Sigmoid colon (tissue), 7 donors: ENCODE data around the gene SND1. TPM values are rescaled to one million over a fixed set of nuclear protein-coding genes. Genes with fewer than 3 reads are reported as not detected.

Experiments
- DNase-seq: peaks from one replicate; pipeline ENCODE4 v3.0.0-alpha.2; 2019
- H3K27ac ChIP-seq, 4 donors: fragments of 200-600 bp; sonication (generic); one replicate each; pipeline ENCODE4 v1.5.1; 2016 to 2019; ENCODE audit warnings: mild to moderate bottlenecking in 1 of 4
- H3K27me3 ChIP-seq, 3 donors: fragments of 200-600 bp; sonication (generic); one replicate each; pipeline ENCODE4 v1.5.1; 2019; ENCODE audit warnings: mild to moderate bottlenecking in 1 of 3
- H3K36me3 ChIP-seq, 4 donors: fragments of 200-600 bp; sonication (generic); one replicate each; pipeline ENCODE4 v1.5.1; 2016 to 2019
- H3K4me1 ChIP-seq, 4 donors: fragments of 200-600 bp; sonication (generic); one replicate each; pipeline ENCODE4 v1.5.1; 2017 to 2019
- H3K4me3 ChIP-seq, 4 donors: fragments of 200-600 bp; sonication (generic); one replicate each; pipeline ENCODE4 v1.5.1; 2017 to 2019; ENCODE audit warnings: mild to moderate bottlenecking in 2 of 4, moderate library complexity in 1 of 4
- H3K9me3 ChIP-seq, 4 donors: fragments of 200-600 bp in 3 of 4; sonication (generic) in 3 of 4; one replicate each; pipeline versions ENCODE4 v1.5.1 to v1.6.1; 2013 to 2019
- CTCF ChIP-seq, 4 experiments: fragments of 450-650 bp in 3 of 4; fragments of 200-600 bp in 1 of 4; IDR thresholded peaks; one replicate each; pipeline ENCODE4 v1.5.1; 2016 to 2019; ENCODE audit warnings: antibody characterized with exemption in 4 of 4, mild to moderate bottlenecking in 3 of 4, moderate library complexity in 2 of 4
- EP300 ChIP-seq, 4 donors: sonication (generic); formaldehyde crosslinking; IDR thresholded peaks; one replicate each; pipeline ENCODE4 v1.6.1; 2017; ENCODE audit warnings: antibody characterized with exemption in 4 of 4
- POLR2A ChIP-seq, 2 donors: fragments of 450-650 bp; IDR thresholded peaks; one replicate each; pipeline ENCODE4 v1.6.1; 2016; ENCODE audit warnings: antibody characterized with exemption in 2 of 2, mild to moderate bottlenecking in 2 of 2, moderate library complexity in 2 of 2
- POLR2AphosphoS5 ChIP-seq, 4 donors: sonication (generic); formaldehyde crosslinking; IDR thresholded peaks; one replicate each; pipeline ENCODE4 v1.6.1; 2017; ENCODE audit warnings: antibody characterized with exemption in 4 of 4
- WGBS, 2 donors: extraction: QIAGEN DNeasy Blood & Tissue Kit; methylation state at CpG; one replicate each; pipeline ENCODE4 v1.1.7; 2013; 5-methylcytosine and 5-hydroxymethylcytosine counted together
- intact Hi-C: fragments of 100-400 bp; cut with DNase I; formaldehyde crosslinking; loops from one replicate; pipeline ENCODE4 v1.15.1; 2023
- polyA plus RNA-seq, 3 donors: library from polyadenylated mRNA; stranded (reverse); fragments of 200-250 nt; gene quantifications; one replicate each; pipeline ENCODE4 v1.2.3, GENCODE V29; 2013
- total RNA-seq, 4 donors: library from RNA; depleted of rRNA; stranded (reverse); fragments of >200 nt; gene quantifications; one replicate each; pipeline ENCODE4 v1.1.0, GENCODE V29; 2016
- donor health status: healthy with polysubstance abuse.
- donor health status: Bipolar disorder and iron deficiency.
- donor health status: healthy.

Gene SND1
- total and polyA plus RNA-seq, 7 donors, result 30.6 to 93.4 (median 71.3) TPM

DNA sequence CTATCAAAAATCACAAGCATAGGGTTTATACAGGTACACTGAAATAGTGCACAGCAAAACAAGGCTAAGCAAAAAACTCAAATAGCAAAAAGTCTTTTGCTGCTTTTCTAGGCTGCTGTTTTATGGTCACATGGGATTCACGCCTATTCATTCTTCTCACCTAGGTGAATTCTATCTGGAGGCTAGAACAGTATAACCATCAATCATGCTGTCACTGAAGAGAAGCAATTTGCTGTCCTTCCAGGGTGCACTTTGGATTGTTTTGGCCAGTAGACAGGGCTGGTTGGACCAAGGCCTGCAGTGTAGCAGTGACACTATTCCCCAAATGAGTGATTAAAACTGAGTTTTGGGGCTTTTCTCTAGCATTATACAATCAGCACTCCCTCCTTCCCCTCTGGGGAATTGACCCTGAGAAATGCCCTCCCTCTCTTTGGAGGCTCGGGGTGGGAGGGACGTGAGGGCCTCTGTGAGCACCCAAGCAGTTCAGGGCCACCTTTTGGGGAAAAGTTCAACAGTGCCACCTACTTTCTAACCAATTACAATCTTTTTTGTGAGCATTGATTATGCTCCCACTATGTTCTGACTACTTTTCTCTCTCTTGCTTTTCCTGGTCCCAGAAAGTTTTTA, 16.2 kb upstream of the SND1 start:
- intact Hi-C loops, result no loop called here
- peaks cover 0 to 10% (median 0%) of the 10 kb centered on the region in 3 donors for H3K27me3 ChIP-seq
- H3K27ac ChIP-seq, result no peak overlapping the region
- 34 to 50% methylated on average over 3 of the region's 3 CpGs for WGBS, 2 donors
- no peaks in the 10 kb centered on the region for H3K9me3 ChIP-seq
- TF ChIP-seq POLR2A (IDR thresholded peaks at IDR 0.05), result no peak
- no peak for TF ChIP-seq CTCF (IDR thresholded peaks at IDR 0.05)
- TF ChIP-seq POLR2AphosphoS5 (IDR thresholded peaks at IDR 0.05), result no peak
- H3K4me1 ChIP-seq, result no peaks in the 10 kb centered on the region
- H3K4me3 ChIP-seq, result no peak overlapping the region
- no peaks in the 10 kb centered on the region for H3K36me3 ChIP-seq
- DNase-seq, result no peak

- no peaks in the 10 kb centered on the region for H3K9me3 ChIP-seq
- no peak overlapping the region for H3K27ac ChIP-seq
- no peak overlapping the region for H3K4me3 ChIP-seq
- no peaks in the 10 kb centered on the region for H3K36me3 ChIP-seq
- H3K4me1 ChIP-seq, result no peaks in the 10 kb centered on the region
- TF ChIP-seq POLR2AphosphoS5 (IDR thresholded peaks at IDR 0.05) (no peak), EP300 (IDR thresholded peaks at IDR 0.05) (no peak), CTCF (IDR thresholded peaks at IDR 0.05) (no peak), POLR2A (IDR thresholded peaks at IDR 0.05) (no peak)
- DNase-seq, result no peak
- H3K27me3 ChIP-seq, result peaks cover 0 to 10% (median 0%) of the 10 kb centered on the region in 3 donors
- intact Hi-C loops, result no loop called here
These were observed 13.8 kb upstream of the SND1 start for GRCh38 chr7:127638197-127638596.

GRCh38 chr7:127644484-127644883, 7.5 kb upstream of the SND1 start:
- Histone ChIP-seq H3K9me3 (no peaks in the 10 kb centered on the region), H3K36me3 (no peaks in the 10 kb centered on the region), H3K27me3 (no peaks in the 10 kb centered on the region), H3K4me1 (no peaks in the 10 kb centered on the region), H3K27ac (no peak overlapping the region), H3K4me3 (no peak overlapping the region)
- WGBS, 2 donors, result 77 to 81% methylated on average over 2 of the region's 2 CpGs
- DNase-seq, result no peak
- intact Hi-C loops, result no loop called here
- TF ChIP-seq CTCF (IDR thresholded peaks at IDR 0.05) (no peak), EP300 (IDR thresholded peaks at IDR 0.05) (no peak), POLR2A (IDR thresholded peaks at IDR 0.05) (no peak), POLR2AphosphoS5 (IDR thresholded peaks at IDR 0.05) (no peak)

DNA sequence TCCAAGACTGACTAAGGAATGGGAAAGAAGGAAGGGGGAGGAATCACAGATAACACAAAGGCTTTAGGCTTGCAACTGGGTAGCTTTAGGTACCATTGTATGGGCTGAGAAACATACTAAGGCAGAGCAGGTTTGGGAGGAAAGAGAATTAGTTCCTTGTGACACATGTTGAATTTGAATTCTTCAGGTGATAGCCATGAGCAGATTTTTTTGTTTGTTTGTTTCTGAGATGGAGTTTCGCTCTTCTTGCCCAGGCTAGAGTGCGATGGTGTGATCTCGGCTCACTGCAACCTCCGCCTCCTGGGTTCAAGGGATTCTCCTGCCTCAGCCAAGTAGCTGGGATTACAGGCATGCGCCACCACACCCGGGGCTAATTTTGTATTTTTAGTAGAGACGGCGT, 4.4 kb upstream of the SND1 start:
- Histone ChIP-seq H3K4me3 (no peak overlapping the region), H3K36me3 (no peaks in the 10 kb centered on the region), H3K9me3 (no peaks in the 10 kb centered on the region), H3K27ac (no peak overlapping the region), H3K27me3 (no peaks in the 10 kb centered on the region), H3K4me1 (peaks cover 0 to 11% (median 9%) of the 10 kb centered on the region in 4 donors)
- TF ChIP-seq CTCF (IDR thresholded peaks at IDR 0.05) (no peak), POLR2A (IDR thresholded peaks at IDR 0.05) (no peak), POLR2AphosphoS5 (IDR thresholded peaks at IDR 0.05) (no peak), EP300 (IDR thresholded peaks at IDR 0.05) (no peak)
- WGBS, 2 donors, result 97 to 98% methylated on average over 8 of the region's 8 CpGs
- no peak for DNase-seq
- intact Hi-C loops, result no loop called here

GRCh38 chr7:127648986-127649385, 3.0 kb upstream of the SND1 start:
- intact Hi-C loops, result no loop called here
- TF ChIP-seq EP300 (IDR thresholded peaks at IDR 0.05) (no peak), POLR2A (IDR thresholded peaks at IDR 0.05) (no peak), CTCF (IDR thresholded peaks at IDR 0.05) (no peak), POLR2AphosphoS5 (IDR thresholded peaks at IDR 0.05) (no peak)
- WGBS, 2 donors, result 78 to 85% methylated on average over 2 of the region's 2 CpGs
- no peak overlapping the region for H3K4me3 ChIP-seq
- H3K27me3 ChIP-seq, result no peaks in the 10 kb centered on the region
- peaks cover 0 to 24% (median 23%) of the 10 kb centered on the region in 4 donors for H3K4me1 ChIP-seq
- H3K27ac ChIP-seq, result no peak overlapping the region
- no peaks in the 10 kb centered on the region for H3K9me3 ChIP-seq
- DNase-seq, result no peak
- H3K36me3 ChIP-seq, result no peaks in the 10 kb centered on the region
